H4 (cell line): ENCODE data around the gene ZFYVE9. TPM values are rescaled to one million over a fixed set of nuclear protein-coding genes. Genes with fewer than 3 reads are reported as not detected.
"Not testable (repeated sequence)": the region's sequence is repeated elsewhere in the genome, so short reads cannot be mapped to it uniquely, and the experiment has no call there.

Experiments used
- DNase-seq: peaks from one replicate; pipeline ENCODE4 v3.0.0-alpha.2; 2015; ENCODE audit warnings: low spot score
- total RNA-seq: library from RNA; depleted of rRNA; stranded (reverse); fragments of >200 nt; shearing (Covaris generic); gene quantifications from 2 replicates; pipeline ENCODE4 v1.2.3, GENCODE V29; 2014

The ZFYVE9 gene
- total RNA-seq, 1 experiment from 2014 or later = 15.0 TPM

DNA sequence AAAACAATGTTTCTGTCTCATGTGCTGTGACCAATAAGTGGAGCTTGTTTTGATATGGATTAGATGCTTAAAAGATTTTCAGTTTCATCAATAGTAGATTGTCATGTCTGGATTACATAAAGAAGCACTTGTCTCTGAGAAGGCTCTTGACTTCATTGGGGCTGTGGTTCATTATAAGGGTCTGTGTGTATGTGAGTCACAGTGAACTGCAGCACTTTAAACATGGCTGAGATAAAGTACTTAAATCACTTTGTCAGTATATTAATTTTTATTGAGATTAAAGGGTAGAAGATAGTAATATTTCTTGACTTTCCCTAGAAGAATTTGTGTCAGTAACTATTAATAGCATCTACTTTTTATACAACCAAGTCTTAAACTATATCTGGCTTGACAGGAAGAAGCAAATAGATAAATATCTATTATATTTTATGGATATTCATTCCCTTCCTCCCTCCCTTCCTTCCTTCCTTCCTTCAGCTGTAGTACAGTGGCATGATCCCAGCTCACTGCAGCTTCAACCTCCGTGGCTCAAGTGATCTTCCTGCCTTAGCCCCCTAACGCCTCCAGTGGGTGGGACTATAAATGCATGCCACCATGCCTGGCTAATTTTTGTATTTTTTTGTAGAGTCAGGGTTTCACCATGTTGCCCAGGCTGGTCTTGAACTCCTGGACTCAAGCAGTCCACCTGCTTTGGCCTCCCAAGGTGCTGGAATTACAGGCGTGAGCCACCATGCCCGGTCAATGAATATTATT lies 48.8 kb downstream of the ZFYVE9 start:
- no peak for DNase-seq

DNA sequence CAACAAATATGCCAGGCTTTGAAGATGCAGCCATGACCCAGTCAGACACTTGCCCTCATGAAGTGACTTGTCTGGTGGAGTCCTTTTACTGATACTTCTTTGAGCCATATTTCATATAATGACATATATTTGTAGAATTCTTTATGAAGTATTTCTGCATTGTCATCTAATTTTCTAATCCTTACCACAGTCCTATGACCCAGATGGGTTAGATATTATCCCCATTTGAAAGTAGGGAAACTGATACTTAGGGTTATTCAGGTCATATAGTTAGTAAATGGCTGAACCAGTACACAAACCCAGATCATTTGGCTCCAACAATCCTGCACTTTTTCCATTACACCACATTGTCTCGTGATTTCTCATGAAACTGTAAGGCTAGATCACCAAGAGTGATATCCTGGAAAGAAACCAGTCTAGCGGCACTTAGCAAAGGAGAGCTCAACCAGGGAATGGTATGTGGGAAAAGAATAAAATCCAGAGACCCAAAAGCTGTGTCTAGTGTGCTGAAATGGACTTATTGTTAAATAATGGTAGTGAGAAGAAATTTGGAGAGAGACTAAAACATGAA lies 49.6 kb downstream of the ZFYVE9 start:
- no peak for DNase-seq

- no peak for DNase-seq
These were observed 50.1 kb downstream of the ZFYVE9 start for GRCh38 chr1:52192024-52192423.

DNA sequence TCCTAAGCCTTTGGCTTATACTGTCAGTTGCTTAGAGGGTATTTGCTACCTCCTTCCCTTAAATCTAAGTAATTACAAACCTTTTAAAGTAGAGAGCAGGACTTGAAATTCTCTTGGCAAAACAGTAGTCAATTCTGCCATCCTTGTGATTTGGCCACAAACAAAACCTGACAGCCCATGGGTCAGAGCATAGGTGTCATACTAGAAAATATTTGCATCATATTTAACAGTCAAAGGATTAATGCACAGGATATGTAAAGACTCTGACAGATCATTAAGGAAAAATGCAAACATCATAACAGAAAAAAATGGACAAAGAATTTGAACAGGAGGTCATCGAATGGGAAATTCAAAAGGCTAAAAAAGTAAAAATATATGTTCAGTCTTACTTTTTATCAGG lies 50.5 kb downstream of the ZFYVE9 start:
- no peak for DNase-seq

DNA sequence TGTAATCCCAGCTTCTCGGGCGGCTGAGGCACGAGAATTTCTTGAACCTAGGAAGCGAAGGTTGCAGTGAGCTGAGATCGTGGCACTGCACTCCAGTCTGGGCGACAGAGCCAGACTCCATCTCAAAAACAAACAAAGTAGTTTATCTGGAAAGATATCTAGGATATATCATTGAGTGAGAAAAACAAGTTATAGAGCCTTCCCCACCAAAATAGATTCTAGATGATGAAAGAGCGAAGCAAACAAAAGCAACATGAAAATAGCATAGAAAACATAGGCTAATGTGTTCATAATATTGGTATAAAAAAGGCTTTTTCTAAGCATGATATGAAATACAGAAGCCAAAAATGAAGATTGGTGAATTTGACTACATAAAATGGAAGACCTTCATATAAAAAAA lies 52.1 kb downstream of the ZFYVE9 start:
- DNase-seq = no peak

GRCh38 chr1:52195161-52195560 lies 53.3 kb downstream of the ZFYVE9 start:
- DNase-seq = no peak

DNA sequence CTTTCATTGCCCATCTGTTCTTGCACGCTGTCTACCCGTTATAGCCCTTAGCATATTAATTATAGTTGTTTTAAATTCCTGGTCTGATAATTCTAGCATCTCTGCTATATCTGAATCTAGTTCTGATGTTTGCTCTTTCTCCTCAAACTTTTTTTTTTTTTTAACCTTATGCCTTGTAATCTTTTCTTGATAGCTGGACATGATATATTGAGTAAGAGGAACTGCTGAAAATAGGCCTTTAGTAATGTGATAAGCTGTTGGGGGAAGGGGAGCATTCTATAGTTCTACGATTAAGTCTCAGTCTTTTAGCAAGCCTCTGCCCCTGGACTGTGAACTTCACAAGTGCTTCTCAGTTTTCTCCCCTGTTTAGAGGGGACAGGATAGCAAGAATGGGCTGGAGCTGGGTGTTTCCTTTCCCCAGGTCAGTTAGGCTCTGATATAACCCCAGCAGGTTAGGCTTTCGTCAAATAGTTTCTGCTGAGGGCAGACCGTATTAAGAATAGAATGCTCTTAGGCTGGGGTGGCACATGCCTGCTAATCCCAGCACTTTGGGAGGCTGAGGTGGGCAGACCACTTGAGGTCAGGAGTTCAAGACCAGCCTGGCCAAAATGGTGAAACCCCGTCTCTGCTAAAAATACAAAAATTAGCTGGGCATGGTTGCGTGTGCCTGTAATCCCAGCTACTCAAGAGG lies 62.2 kb downstream of the ZFYVE9 start:
- no peak for DNase-seq

DNA sequence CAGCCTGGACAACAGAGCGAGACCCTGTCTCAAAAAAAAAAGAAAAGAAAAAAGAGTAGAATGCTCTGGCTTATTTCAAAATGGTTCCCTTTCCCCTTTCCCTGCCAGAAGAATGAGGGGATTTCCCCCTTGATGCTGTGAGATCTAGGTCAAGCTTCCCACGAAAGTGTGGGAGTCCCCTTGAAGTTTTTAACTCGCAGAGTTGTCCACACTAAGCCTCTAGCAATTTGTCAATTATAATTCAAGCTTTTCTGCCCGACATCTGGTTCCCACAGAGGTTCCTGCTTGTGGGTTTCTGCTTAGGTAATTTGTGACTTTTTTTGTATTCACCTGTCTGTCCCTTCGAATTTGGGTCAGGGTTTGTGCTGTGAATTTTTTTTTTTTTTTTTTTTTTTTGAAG lies 62.8 kb downstream of the ZFYVE9 start:
- no peak for DNase-seq

DNA sequence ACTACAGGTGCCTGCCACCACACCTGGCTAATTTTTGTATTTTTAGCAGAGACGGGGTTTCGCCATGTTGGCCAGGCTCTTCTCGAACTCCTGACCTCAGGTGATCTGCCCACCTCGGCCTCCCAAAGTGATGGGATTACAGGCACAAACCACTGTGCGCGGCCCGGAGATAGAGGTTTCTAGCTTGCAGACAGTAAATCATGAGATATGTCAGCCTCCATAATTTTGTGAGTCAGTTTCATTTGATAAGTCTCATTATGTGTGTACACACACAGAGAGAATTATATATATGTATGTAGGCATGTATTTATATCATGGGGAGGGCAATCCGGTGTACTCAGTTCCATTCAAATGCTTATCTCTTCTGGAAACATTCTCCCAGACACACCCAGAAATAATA lies 64.8 kb downstream of the ZFYVE9 start:
- not testable (repeated sequence) for DNase-seq

DNA sequence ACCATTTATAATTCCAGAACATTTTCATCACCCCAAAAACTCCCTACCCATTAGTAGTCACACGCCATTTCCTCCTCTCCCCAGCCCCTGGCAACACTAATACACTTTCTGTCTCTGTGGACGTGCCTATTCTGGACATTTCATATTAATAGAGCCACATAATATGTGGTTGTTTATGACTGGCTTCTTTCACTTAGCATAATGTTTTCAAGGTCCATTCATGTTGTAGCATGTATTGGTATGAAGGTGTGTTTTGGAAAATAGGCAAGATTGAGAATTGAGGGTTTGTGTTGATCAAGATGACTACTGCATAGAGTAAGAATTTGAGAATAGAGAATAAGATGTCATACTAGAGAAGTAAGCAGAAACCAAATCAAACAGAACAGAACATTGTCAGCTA lies 67.5 kb downstream of the ZFYVE9 start:
- DNase-seq = no peak

DNA sequence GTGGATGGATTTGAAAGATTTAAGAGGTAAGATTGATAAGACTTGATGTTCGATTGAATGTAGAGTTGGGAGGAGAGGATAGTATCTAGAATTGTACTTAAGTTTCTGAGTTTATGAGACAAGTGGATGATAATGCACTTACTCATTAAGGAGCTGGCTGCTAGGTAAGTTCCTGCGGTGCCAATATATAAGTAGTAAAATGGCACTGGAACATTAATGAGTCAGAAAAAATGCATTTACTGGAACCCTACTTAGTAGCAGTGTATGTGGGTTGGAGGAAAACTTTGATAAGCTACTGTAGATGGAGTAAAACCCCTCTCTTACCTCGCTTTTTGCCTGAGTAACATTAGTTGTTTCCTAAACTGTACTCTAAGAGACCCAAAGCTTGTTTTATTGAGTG lies 68.2 kb downstream of the ZFYVE9 start:
- DNase-seq = no peak

GRCh38 chr1:52216907-52217458 lies 75.1 kb downstream of the ZFYVE9 start:
- DNase-seq = no peak

DNA sequence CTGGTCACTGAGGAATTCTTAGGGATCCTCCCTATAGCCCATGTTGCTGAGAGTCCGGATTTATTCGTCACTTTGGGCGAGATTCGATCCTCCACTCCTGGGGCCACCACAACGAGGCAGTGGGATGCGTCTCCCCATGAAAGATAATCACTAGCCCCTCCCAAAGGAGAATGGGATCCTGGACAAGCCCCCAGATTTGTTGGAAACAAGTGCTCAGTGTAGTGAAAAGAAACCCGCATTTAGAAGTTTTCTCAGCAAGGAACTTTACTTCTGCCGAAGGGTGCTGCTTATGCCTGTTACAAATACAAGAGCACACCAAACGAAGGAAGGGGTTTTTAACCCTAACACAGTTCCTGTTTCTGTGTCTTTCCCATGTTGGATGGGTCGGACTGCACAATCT lies 83.3 kb downstream of the ZFYVE9 start:
- no peak for DNase-seq

GRCh38 chr1:52229494-52229893 lies 87.6 kb downstream of the ZFYVE9 start:
- DNase-seq = no peak

GRCh38 chr1:52233463-52233862 lies 91.6 kb downstream of the ZFYVE9 start:
- DNase-seq = no peak

DNA sequence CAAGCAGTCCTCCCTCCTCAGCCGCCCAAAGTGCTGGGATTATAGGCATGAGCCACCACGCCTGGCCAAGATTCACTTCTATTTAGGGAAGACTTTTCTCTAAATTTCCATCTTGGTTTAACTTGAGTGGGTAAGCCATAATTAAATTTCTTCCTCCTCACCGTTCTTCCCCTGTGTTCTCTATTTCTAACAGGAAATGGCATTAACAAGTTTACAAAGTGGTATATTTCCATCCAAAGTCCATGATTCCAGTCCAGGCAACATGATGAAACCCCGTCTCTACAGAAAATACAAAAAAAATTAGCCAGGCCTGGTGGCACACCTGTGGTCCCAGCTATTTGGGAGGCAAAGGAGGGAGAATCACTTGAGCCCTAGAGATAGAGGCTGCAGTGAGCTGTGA lies 92.1 kb downstream of the ZFYVE9 start:
- DNase-seq = no peak

DNA sequence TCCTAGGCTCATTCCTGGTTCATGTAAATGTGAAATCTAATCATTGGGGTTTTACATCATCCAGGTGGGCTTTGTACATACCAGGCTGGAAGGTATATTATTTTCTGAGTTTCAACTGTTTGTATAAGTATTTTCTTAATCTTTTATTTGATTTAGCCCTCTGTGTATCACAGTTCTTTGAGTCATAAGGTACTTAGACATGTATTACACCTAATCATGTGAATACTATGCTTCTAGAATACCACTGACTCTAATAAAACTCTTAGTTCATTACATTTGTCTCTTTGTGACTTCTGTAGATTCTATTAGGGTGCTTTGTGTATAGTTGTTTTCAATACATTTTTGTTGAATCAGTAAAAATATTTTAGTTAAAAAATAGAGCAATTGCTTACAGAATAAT lies 92.8 kb downstream of the ZFYVE9 start:
- DNase-seq = no peak

GRCh38 chr1:52235646-52236045 lies 93.8 kb downstream of the ZFYVE9 start:
- DNase-seq = no peak

- peak; percentile 54 for DNase-seq
These were observed 95.5 kb downstream of the ZFYVE9 start for GRCh38 chr1:52237430-52237829.

- DNase-seq = no peak
These were observed 96.6 kb downstream of the ZFYVE9 start for GRCh38 chr1:52238474-52238873.

DNA sequence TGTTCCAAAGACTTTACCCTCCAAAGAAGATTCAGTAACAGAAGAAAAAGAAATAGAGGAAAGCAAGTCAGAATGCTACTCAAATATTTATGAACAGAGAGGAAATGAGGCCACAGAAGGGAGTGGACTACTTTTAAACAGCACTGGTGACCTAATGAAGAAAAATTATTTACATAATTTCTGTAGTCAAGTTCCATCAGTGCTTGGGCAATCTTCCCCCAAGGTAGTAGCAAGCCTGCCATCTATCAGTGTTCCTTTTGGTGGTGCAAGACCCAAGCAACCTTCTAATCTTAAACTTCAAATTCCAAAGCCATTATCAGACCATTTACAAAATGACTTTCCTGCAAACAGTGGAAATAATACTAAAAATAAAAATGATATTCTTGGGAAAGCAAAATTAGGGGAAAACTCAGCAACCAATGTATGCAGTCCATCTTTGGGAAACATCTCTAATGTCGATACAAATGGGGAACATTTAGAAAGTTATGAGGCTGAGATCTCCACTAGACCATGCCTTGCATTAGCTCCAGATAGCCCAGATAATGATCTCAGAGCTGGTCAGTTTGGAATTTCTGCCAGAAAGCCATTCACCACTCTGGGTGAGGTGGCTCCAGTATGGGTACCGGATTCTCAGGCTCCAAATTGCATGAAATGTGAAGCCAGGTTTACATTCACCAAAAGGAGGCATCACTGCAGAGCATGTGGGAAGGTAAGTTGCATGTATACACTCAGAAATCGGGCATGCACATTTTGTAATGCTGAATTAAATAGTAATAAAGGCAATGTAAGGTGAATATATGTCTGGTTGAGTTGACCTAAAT lies 97.2 kb downstream of the ZFYVE9 start:
- DNase-seq = no peak

- no peak for DNase-seq
These were observed 97.8 kb downstream of the ZFYVE9 start for GRCh38 chr1:52239708-52240001.
